Stimulated activated naive CD4-positive, alpha-beta T cell treated with Interleukin-2 at 50 U/mL for 16 hours (primary cell): ENCODE data around the gene CERT1.
"Not testable (repeated sequence)": the region's sequence is repeated elsewhere in the genome, so short reads cannot be mapped to it uniquely, and the experiment has no call there.

Experiments
- DNase-seq: peaks from one replicate; lab custom pipeline; 2025; lab: John Stamatoyannopoulos, UW

Gene CERT1

GRCh38 chr5:75511435-75512382, at the start of gene CERT1, which contains the start of gene POLK:
TSS of gene CERT1 (minus strand) at chr5:75511629. CDS start at chr5:75511207, 422 bp downstream.
TSS of gene POLK (plus strand) at chr5:75511891.
- peak; percentile 97 for DNase-seq

GRCh38 chr5:75560655-75561054, 49.2 kb upstream of the CERT1 start:
- DNase-seq: not testable (repeated sequence)

- no peak for DNase-seq
Measured at GRCh38 chr5:75558981-75559632, 47.7 kb upstream of the CERT1 start.

- DNase-seq: no peak
Measured at GRCh38 chr5:75558221-75558620, 46.8 kb upstream of the CERT1 start.

- no peak for DNase-seq
Measured at GRCh38 chr5:75553358-75553757, 41.9 kb upstream of the CERT1 start.

GRCh38 chr5:75552764-75553163, 41.3 kb upstream of the CERT1 start:
- no peak for DNase-seq

- no peak for DNase-seq
Measured at GRCh38 chr5:75551471-75551870, 40.0 kb upstream of the CERT1 start.

- DNase-seq: no peak
Measured at GRCh38 chr5:75550597-75550996, 39.2 kb upstream of the CERT1 start.

- DNase-seq: no peak
Measured at GRCh38 chr5:75547812-75548211, 36.4 kb upstream of the CERT1 start.

- no peak for DNase-seq
Measured at GRCh38 chr5:75546830-75547229, 35.4 kb upstream of the CERT1 start.

GRCh38 chr5:75545131-75545530, 33.7 kb upstream of the CERT1 start:
- DNase-seq: no peak

GRCh38 chr5:75538211-75538610, 26.8 kb upstream of the CERT1 start:
- no peak for DNase-seq

- DNase-seq: no peak
Measured at GRCh38 chr5:75536694-75537360, 25.4 kb upstream of the CERT1 start.

GRCh38 chr5:75536147-75536546, 24.7 kb upstream of the CERT1 start:
- DNase-seq: no peak

- no peak for DNase-seq
Measured at GRCh38 chr5:75534734-75535133, 23.3 kb upstream of the CERT1 start.

GRCh38 chr5:75533716-75534115, 22.3 kb upstream of the CERT1 start:
- not testable (repeated sequence) for DNase-seq

GRCh38 chr5:75532190-75532589, 20.8 kb upstream of the CERT1 start:
- DNase-seq: no peak

- DNase-seq: no peak
Measured at GRCh38 chr5:75529185-75529584, 17.8 kb upstream of the CERT1 start.

- no peak for DNase-seq
Measured at GRCh38 chr5:75526070-75526469, 14.6 kb upstream of the CERT1 start.

- DNase-seq: no peak
Measured at GRCh38 chr5:75525344-75525743, 13.9 kb upstream of the CERT1 start.

- no peak for DNase-seq
Measured at GRCh38 chr5:75524591-75524990, 13.2 kb upstream of the CERT1 start.

- DNase-seq: no peak
Measured at GRCh38 chr5:75524071-75524470, 12.6 kb upstream of the CERT1 start.

GRCh38 chr5:75523275-75523674, 11.8 kb upstream of the CERT1 start:
- no peak for DNase-seq
